Neural cell (in vitro differentiated cells): Measurements from ENCODE around the gene MIGA2. TPM values are rescaled to one million over a fixed set of nuclear protein-coding genes. Genes with fewer than 3 reads are reported as not detected.

Experiments
- H2AFZ ChIP-seq: fragments of 200-600, 300-800 bp; sonication (generic), shearing (Covaris generic); 2 replicates; pipeline ENCODE4 v1.6.0; 2014; ENCODE audit warnings: low read depth, mild to moderate bottlenecking, antibody characterized with exemption, low read length, moderate library complexity
- H3F3A ChIP-seq: fragments of 200-600 bp; shearing (Covaris generic); 2 replicates; pipeline ENCODE4 v1.6.1; 2016; ENCODE audit warnings: mild to moderate bottlenecking, moderate library complexity, mixed read lengths, antibody characterized with exemption, low read length; ENCODE audit not compliant: insufficient read depth, poor library complexity, severe bottlenecking
- H3K27ac ChIP-seq: fragments of 200-600, 300-800 bp; sonication (generic), shearing (Covaris generic); 2 replicates; pipeline ENCODE4 v1.5.1; 2014; ENCODE audit warnings: mild to moderate bottlenecking, low read length, moderate library complexity
- H3K27me3 ChIP-seq: fragments of 300-800, 200-600 bp; sonication (generic), shearing (Covaris generic); 2 replicates; pipeline ENCODE4 v1.6.0; 2014; ENCODE audit warnings: mild to moderate bottlenecking, low read depth, low read length, moderate library complexity; ENCODE audit not compliant: insufficient read depth
- H3K36me3 ChIP-seq: fragments of 300-800, 200-600 bp; sonication (generic), shearing (Covaris generic); 2 replicates; pipeline ENCODE4 v1.5.1; 2014; ENCODE audit warnings: mild to moderate bottlenecking, antibody characterized with exemption, low read length, moderate library complexity; ENCODE audit not compliant: insufficient read depth
- H3K4me2 ChIP-seq: fragments of 300-800, 200-600 bp; sonication (generic), shearing (Covaris generic); 2 replicates; pipeline ENCODE4 v1.6.0; 2014; ENCODE audit warnings: mild to moderate bottlenecking, low read length
- H3K4me3 ChIP-seq: fragments of 300-800, 200-600 bp; sonication (generic), shearing (Covaris generic); 2 replicates; pipeline ENCODE4 v1.5.1; 2014; ENCODE audit warnings: mild to moderate bottlenecking, low read length, moderate library complexity
- H3K79me2 ChIP-seq: fragments of 200-600 bp; shearing (Covaris generic); replicated peaks from 2 replicates; pipeline ENCODE4 v1.6.0; 2014; ENCODE audit warnings: mild to moderate bottlenecking, low read length, moderate library complexity; ENCODE audit not compliant: insufficient read depth
- H3K9ac ChIP-seq: fragments of 300-800, 200-600 bp; sonication (generic), shearing (Covaris generic); 2 replicates; pipeline ENCODE4 v1.6.1; 2016; ENCODE audit warnings: mild to moderate bottlenecking, low read length, mixed read lengths
- H3K9me2 ChIP-seq: fragments of 200-600 bp; shearing (Covaris generic); 2 replicates; pipeline ENCODE4 v1.6.1; 2016; ENCODE audit warnings: mild to moderate bottlenecking, low read length, mixed read lengths; ENCODE audit not compliant: insufficient read depth
- H3K9me3 ChIP-seq: fragments of 200-600, 300-800 bp; sonication (generic), shearing (Covaris generic); 2 replicates; pipeline ENCODE4 v1.6.1; 2016; ENCODE audit warnings: mild to moderate bottlenecking, mixed run types, low read length, moderate library complexity, mixed read lengths
- H4K20me1 ChIP-seq: fragments of 200-600 bp; shearing (Covaris generic); 2 replicates; pipeline ENCODE4 v1.6.1; 2016; ENCODE audit warnings: mild to moderate bottlenecking, mixed run types; ENCODE audit not compliant: insufficient read depth
- EP300 ChIP-seq: fragments of 450-650 bp; conservative IDR thresholded peaks from 2 replicates; pipeline ENCODE4 v1.6.1; 2014; ENCODE audit warnings: antibody characterized with exemption, mild to moderate bottlenecking, moderate library complexity; ENCODE audit not compliant: poor library complexity, severe bottlenecking
- EZH2 ChIP-seq: fragments of 200-600, 300-800 bp; shearing (Covaris generic), sonication (generic); IDR thresholded peaks from 2 replicates; pipeline ENCODE4 v1.6.1; 2014; ENCODE audit warnings: antibody characterized with exemption, low read length, borderline replicate concordance, mild to moderate bottlenecking; ENCODE audit not compliant: insufficient read depth, poor library complexity, severe bottlenecking
- MXI1 ChIP-seq: fragments of 450-650 bp; conservative IDR thresholded peaks from 2 replicates; pipeline ENCODE4 v1.6.1; 2014; ENCODE audit warnings: antibody characterized with exemption, mild to moderate bottlenecking; ENCODE audit not compliant: poor library complexity, severe bottlenecking
- POLR2AphosphoS5 ChIP-seq: IDR thresholded peaks from 2 replicates; pipeline ENCODE4 v1.6.1; 2012
- RAD21 ChIP-seq: fragments of 450-650 bp; conservative IDR thresholded peaks from 2 replicates; pipeline ENCODE4 v1.6.1; 2014; ENCODE audit warnings: antibody characterized with exemption, mild to moderate bottlenecking, moderate library complexity
- SMC3 ChIP-seq: fragments of 450-650 bp; conservative IDR thresholded peaks from 2 replicates; pipeline ENCODE4 v1.6.1; 2014; ENCODE audit warnings: antibody characterized with exemption, mild to moderate bottlenecking, moderate library complexity; ENCODE audit not compliant: poor library complexity
- TAF1 ChIP-seq: IDR thresholded peaks from 2 replicates; pipeline ENCODE4 v1.6.1; 2012; ENCODE audit warnings: low read depth
- polyA plus RNA-seq: library from polyadenylated mRNA; depleted of rRNA; stranded (reverse); fragments of >200 nt; gene quantifications from 2 replicates; pipeline ENCODE4 v1.2.3, GENCODE V29; 2014
- TF ChIP-seq, protein P1 (sequence below): fragments of 450-650 bp; IDR thresholded peaks from 2 replicates; pipeline ENCODE4 v1.5.1; 2014; ENCODE audit warnings: antibody characterized with exemption, mild to moderate bottlenecking, moderate library complexity; ENCODE audit not compliant: poor library complexity, severe bottlenecking
- TF ChIP-seq, protein P2 (sequence below): IDR thresholded peaks from 2 replicates; pipeline ENCODE4 v1.6.1; 2012; ENCODE audit warnings: borderline replicate concordance

MIGA2 gene
- polyA plus RNA-seq, 1 donor from 2014 or later, result 42.4 TPM

DNA sequence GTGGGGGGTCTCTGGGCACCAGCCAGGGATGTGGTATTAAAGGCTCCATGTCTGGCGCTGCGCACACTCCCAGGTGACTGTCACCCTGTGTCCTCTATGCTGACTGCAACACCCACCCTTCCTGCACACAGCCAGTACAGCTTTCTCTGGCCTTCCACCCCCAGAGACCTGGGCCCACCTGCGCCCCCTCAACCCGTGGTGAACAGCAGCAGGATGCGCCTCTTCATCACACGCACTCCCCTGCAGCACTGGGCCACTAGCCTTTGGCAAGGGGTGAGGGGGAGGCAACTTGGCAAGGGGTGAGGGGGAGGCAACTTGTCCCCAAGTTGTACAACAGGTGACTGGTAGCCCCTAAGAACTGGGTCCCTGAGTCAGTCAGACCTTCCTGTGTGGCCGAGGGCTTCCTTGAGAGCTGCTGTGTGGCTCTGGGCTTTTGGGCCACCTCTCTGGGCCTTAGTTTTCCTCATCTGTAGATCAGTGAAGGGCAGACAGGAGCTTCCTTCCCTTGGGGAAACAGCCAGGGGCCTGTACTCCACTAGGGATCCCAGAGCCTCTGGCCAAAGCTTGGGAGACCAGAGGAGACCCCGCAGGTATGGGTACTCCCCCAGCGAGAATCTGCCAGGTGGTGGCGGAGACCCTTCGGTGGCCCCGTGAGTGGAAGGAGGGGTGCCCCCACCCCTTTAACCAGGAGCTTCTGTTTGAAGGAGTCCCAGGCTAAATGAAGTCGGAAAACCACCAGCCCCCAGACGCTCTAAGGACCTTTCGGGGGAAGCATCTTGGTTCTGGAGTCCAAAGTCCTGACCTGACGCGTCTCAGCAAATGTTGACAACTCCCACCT, 69.7 kb downstream of the MIGA2 start:
- Histone ChIP-seq H3K9me2 (no peaks in the 10 kb centered on the region), H3F3A (no peaks in the 10 kb centered on the region), H3K4me2 (no peak overlapping the region), H3K9ac (no peak overlapping the region), H3K9me3 (no peaks in the 10 kb centered on the region), H3K27me3 (no peaks in the 10 kb centered on the region), H2AFZ (no peak overlapping the region), H3K36me3 (no peaks in the 10 kb centered on the region), H3K27ac (no peak overlapping the region), H4K20me1 (no peaks in the 10 kb centered on the region), H3K79me2 (no peaks in the 10 kb centered on the region), H3K4me3 (no peak overlapping the region)
- TF ChIP-seq RAD21 (no peak), SMC3 (no peak), POLR2AphosphoS5 (no peak), EP300 (no peak), TAF1 (no peak), EZH2 (no peak)
- TF ChIP-seq, protein P1, sequence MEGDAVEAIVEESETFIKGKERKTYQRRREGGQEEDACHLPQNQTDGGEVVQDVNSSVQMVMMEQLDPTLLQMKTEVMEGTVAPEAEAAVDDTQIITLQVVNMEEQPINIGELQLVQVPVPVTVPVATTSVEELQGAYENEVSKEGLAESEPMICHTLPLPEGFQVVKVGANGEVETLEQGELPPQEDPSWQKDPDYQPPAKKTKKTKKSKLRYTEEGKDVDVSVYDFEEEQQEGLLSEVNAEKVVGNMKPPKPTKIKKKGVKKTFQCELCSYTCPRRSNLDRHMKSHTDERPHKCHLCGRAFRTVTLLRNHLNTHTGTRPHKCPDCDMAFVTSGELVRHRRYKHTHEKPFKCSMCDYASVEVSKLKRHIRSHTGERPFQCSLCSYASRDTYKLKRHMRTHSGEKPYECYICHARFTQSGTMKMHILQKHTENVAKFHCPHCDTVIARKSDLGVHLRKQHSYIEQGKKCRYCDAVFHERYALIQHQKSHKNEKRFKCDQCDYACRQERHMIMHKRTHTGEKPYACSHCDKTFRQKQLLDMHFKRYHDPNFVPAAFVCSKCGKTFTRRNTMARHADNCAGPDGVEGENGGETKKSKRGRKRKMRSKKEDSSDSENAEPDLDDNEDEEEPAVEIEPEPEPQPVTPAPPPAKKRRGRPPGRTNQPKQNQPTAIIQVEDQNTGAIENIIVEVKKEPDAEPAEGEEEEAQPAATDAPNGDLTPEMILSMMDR, result no peak
- TF ChIP-seq, protein P2, sequence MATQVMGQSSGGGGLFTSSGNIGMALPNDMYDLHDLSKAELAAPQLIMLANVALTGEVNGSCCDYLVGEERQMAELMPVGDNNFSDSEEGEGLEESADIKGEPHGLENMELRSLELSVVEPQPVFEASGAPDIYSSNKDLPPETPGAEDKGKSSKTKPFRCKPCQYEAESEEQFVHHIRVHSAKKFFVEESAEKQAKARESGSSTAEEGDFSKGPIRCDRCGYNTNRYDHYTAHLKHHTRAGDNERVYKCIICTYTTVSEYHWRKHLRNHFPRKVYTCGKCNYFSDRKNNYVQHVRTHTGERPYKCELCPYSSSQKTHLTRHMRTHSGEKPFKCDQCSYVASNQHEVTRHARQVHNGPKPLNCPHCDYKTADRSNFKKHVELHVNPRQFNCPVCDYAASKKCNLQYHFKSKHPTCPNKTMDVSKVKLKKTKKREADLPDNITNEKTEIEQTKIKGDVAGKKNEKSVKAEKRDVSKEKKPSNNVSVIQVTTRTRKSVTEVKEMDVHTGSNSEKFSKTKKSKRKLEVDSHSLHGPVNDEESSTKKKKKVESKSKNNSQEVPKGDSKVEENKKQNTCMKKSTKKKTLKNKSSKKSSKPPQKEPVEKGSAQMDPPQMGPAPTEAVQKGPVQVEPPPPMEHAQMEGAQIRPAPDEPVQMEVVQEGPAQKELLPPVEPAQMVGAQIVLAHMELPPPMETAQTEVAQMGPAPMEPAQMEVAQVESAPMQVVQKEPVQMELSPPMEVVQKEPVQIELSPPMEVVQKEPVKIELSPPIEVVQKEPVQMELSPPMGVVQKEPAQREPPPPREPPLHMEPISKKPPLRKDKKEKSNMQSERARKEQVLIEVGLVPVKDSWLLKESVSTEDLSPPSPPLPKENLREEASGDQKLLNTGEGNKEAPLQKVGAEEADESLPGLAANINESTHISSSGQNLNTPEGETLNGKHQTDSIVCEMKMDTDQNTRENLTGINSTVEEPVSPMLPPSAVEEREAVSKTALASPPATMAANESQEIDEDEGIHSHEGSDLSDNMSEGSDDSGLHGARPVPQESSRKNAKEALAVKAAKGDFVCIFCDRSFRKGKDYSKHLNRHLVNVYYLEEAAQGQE, result no peak

DNA sequence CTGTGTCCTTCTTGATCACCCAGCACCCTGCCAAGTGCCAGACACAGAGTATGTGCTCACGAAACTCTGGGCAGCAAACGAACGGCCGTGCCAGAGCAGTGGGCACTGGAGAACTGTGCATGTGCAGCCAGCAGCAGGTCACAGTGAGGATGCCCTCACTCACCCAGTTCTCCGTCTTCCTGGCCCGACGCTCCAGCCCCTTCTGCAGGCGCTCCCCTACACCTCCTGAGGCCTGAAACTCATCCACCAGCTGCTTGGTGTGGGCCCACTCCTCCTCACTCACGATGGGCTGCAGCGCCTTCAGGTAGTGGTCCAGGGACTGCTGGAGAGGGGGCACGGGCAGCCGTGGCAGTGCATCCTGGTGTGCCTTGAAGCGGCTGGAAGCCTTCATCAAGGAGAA, 71.2 kb downstream of the MIGA2 start:
- Histone ChIP-seq H3K9ac (no peak overlapping the region), H4K20me1 (no peaks in the 10 kb centered on the region), H3K36me3 (no peaks in the 10 kb centered on the region), H3K4me3 (no peak overlapping the region), H2AFZ (no peak overlapping the region), H3K79me2 (peaks cover 6% of the 10 kb centered on the region), H3K9me3 (no peaks in the 10 kb centered on the region), H3K27me3 (no peaks in the 10 kb centered on the region), H3F3A (no peaks in the 10 kb centered on the region), H3K4me2 (no peak overlapping the region), H3K9me2 (no peaks in the 10 kb centered on the region), H3K27ac (no peak overlapping the region)
- no peak for TF ChIP-seq RAD21
- no peak for TF ChIP-seq EP300
- no peak for TF ChIP-seq SMC3
- TF ChIP-seq, protein P1, result no peak
- TF ChIP-seq MXI1, result no peak
- no peak for TF ChIP-seq POLR2AphosphoS5
- TF ChIP-seq EZH2, result no peak
- TF ChIP-seq TAF1, result no peak
- TF ChIP-seq, protein P2, result no peak
